GM23338 (cell line): ENCODE results near the gene SKOR1.

ENCODE experiments used
- CREB1 ChIP-seq: fragments of 250-450 bp; sonication (Bioruptor Pico); IDR thresholded peaks from 2 replicates; pipeline ENCODE4 v1.5.0; 2020; ENCODE audit warnings: low read depth, mild to moderate bottlenecking, moderate library complexity
- CTCF ChIP-seq, 2 experiments: fragments of 200-600 bp in 1 of 2; sonication (generic) in 1 of 2; conservative IDR thresholded peaks; 2 replicates each; pipeline versions ENCODE4 v1.5.1 to v1.6.1; 2016 to 2017; ENCODE audit warnings: antibody characterized with exemption in 2 of 2, low read depth in 2 of 2, mild to moderate bottlenecking in 2 of 2, moderate library complexity in 1 of 2
- EZH2phosphoT487 ChIP-seq: fragments of 200-600 bp; sonication (generic); IDR thresholded peaks from one replicate; pipeline ENCODE4 v1.8.1; 2018; ENCODE audit warnings: antibody characterized with exemption; ENCODE audit not compliant: unreplicated experiment

DNA sequence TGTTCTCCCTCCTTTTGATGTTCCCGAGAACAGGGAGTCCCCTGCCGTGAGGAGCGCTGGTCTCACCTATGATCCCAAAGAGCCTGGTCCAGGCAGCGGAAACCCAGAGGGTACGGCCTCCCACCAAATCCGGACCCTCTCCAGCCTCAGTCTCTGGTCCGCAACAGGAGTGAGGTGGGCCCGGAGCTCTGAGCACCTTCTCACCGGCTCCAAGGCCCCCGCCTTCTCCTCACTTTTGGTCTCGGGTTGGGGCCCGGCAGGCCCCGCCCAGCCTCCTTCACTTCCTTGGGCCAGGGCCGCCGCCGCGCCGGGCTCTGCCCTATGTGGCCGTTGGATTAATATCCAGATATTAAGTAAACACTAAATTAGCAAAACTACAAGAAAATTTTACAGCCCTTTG lies 5.7 kb upstream of the SKOR1 start:
- TF ChIP-seq CTCF (conservative IDR thresholded peaks at IDR 0.05; ENCODE audit: low read depth in 2 of 2) = no peak
- TF ChIP-seq CREB1 (CRISPR knock-in tag) = no peak
- TF ChIP-seq EZH2phosphoT487 = no peak
